Measurements from ENCODE around the gene ORM1.

Gene ORM1

GRCh38 chr9:114345493-114346065 lies 22.7 kb downstream of the ORM1 start:
- TF ChIP-seq CTCF (IDR thresholded peaks at IDR 0.05; ENCODE audit: low read depth, low read length), result no peak
- no peak for DNase-seq (ENCODE audit: low read depth, low spot score)
- in situ Hi-C loops (cut with HindIII; ENCODE audit: low sequenced_read_pairs), result no loop called here
- no peak overlapping the region for H3K4me3 ChIP-seq (ENCODE audit: low read depth, low read length)

- DNase-seq (ENCODE audit: low read depth, low spot score), result no peak
- in situ Hi-C loops (cut with HindIII; ENCODE audit: low sequenced_read_pairs), result no loop called here
- H3K4me3 ChIP-seq (ENCODE audit: low read depth, low read length), result no peak overlapping the region
- TF ChIP-seq CTCF (IDR thresholded peaks at IDR 0.05; ENCODE audit: low read depth, low read length), result no peak
Measured at GRCh38 chr9:114346146-114346545, 23.2 kb downstream of the ORM1 start.

- TF ChIP-seq CTCF (IDR thresholded peaks at IDR 0.05; ENCODE audit: low read depth, low read length), result no peak
- DNase-seq (ENCODE audit: low read depth, low spot score), result no peak
- in situ Hi-C loops (cut with HindIII; ENCODE audit: low sequenced_read_pairs), result no loop called here
- H3K4me3 ChIP-seq (ENCODE audit: low read depth, low read length), result no peak overlapping the region
Measured at GRCh38 chr9:114347675-114348074, 24.8 kb downstream of the ORM1 start.

- no peak for DNase-seq (ENCODE audit: low read depth, low spot score)
- in situ Hi-C loops (cut with HindIII; ENCODE audit: low sequenced_read_pairs), result no loop called here
- H3K4me3 ChIP-seq (ENCODE audit: low read depth, low read length), result no peak overlapping the region
- TF ChIP-seq CTCF (IDR thresholded peaks at IDR 0.05; ENCODE audit: low read depth, low read length), result no peak
Measured at GRCh38 chr9:114348261-114348905, 25.5 kb downstream of the ORM1 start.

- in situ Hi-C loops (cut with HindIII; ENCODE audit: low sequenced_read_pairs), result no loop called here
- TF ChIP-seq CTCF (IDR thresholded peaks at IDR 0.05; ENCODE audit: low read depth, low read length), result no peak
- DNase-seq (ENCODE audit: low read depth, low spot score), result peak; percentile 98
- H3K4me3 ChIP-seq (ENCODE audit: low read depth, low read length), result no peak overlapping the region
Measured at GRCh38 chr9:114348906-114349482, 26.1 kb downstream of the ORM1 start.

- no peak overlapping the region for H3K4me3 ChIP-seq (ENCODE audit: low read depth, low read length)
- DNase-seq (ENCODE audit: low read depth, low spot score), result no peak
- in situ Hi-C loops (cut with HindIII; ENCODE audit: low sequenced_read_pairs), result no loop called here
- no peak for TF ChIP-seq CTCF (IDR thresholded peaks at IDR 0.05; ENCODE audit: low read depth, low read length)
Measured at GRCh38 chr9:114349713-114350480, 27.0 kb downstream of the ORM1 start.
